HepG2 (cell line): Measurements from ENCODE around the gene KCNK10.

ENCODE experiments used
- BHLHE40 ChIP-seq: IDR thresholded peaks from 2 replicates; pipeline ENCODE4 v1.6.1; 2011; ENCODE audit warnings: low read length, improper control_type of control experiment
- BRF2 ChIP-seq: sonication (generic); formaldehyde crosslinking; IDR thresholded peaks from 2 replicates; pipeline ENCODE4 v1.8.1; 2022; ENCODE audit warnings: mild to moderate bottlenecking, missing genetic modification reagents
- CAMTA2 ChIP-seq: sonication (generic); formaldehyde crosslinking; IDR thresholded peaks from 2 replicates; pipeline ENCODE4 v1.4.0; 2020; ENCODE audit warnings: mild to moderate bottlenecking, missing genetic modification reagents, borderline replicate concordance
- CTCF ChIP-seq: sonication (generic); formaldehyde crosslinking; IDR thresholded peaks from 2 replicates; pipeline ENCODE4 v1.5.0; 2020; ENCODE audit warnings: mild to moderate bottlenecking, missing genetic modification reagents, moderate library complexity
- EZH2 ChIP-seq: conservative IDR thresholded peaks from 2 replicates; pipeline ENCODE4 v1.6.1; 2012; ENCODE audit warnings: mild to moderate bottlenecking, low read depth, low read length, moderate library complexity
- HDAC1 ChIP-seq: sonication (generic); formaldehyde crosslinking; IDR thresholded peaks from 2 replicates; pipeline ENCODE4 v1.5.1; 2020; ENCODE audit warnings: mild to moderate bottlenecking, missing genetic modification reagents
- NR3C1 ChIP-seq: sonication (generic); formaldehyde crosslinking; IDR thresholded peaks from 2 replicates; pipeline ENCODE4 v1.4.0; 2020; ENCODE audit warnings: missing genetic modification reagents
- POLR2A ChIP-seq, 2 experiments: IDR thresholded peaks; 2 replicates each; pipeline ENCODE4 v1.6.1; 2011; ENCODE audit warnings: low read depth in 2 of 2, low read length in 2 of 2, mild to moderate bottlenecking in 1 of 2, moderate library complexity in 1 of 2; ENCODE audit not compliant: insufficient read depth in 1 of 2
- ZNF777 ChIP-seq: sonication (generic); formaldehyde crosslinking; IDR thresholded peaks from 2 replicates; pipeline ENCODE4 v1.4.0; 2020; ENCODE audit warnings: missing genetic modification reagents
- ZSCAN20 ChIP-seq: sonication (generic); formaldehyde crosslinking; IDR thresholded peaks from 2 replicates; pipeline ENCODE4 v1.4.0; 2020; ENCODE audit warnings: missing genetic modification reagents, mild to moderate bottlenecking, borderline replicate concordance
- ZSCAN30 ChIP-seq: sonication (generic); formaldehyde crosslinking; IDR thresholded peaks from 2 replicates; pipeline ENCODE4 v1.5.0; 2020; ENCODE audit warnings: mild to moderate bottlenecking, missing genetic modification reagents
- ZZZ3 ChIP-seq: sonication (generic); formaldehyde crosslinking; IDR thresholded peaks from 2 replicates; pipeline ENCODE4 v1.4.0; 2020; ENCODE audit warnings: missing genetic modification reagents, mild to moderate bottlenecking, borderline replicate concordance

- no peak for TF ChIP-seq ZSCAN30 (CRISPR knock-in tag)
- no peak for TF ChIP-seq HDAC1 (CRISPR knock-in tag)
- TF ChIP-seq BHLHE40: no peak
- TF ChIP-seq ZZZ3 (CRISPR knock-in tag): no peak
- TF ChIP-seq POLR2A (IDR thresholded peaks at IDR 0.05; ENCODE audit: insufficient read depth in 1 of 2, low read depth in 2 of 2, low read length in 2 of 2): no peak
- no peak for TF ChIP-seq CTCF
- no peak for TF ChIP-seq BRF2
- TF ChIP-seq CAMTA2 (CRISPR knock-in tag): no peak
- TF ChIP-seq ZSCAN20 (CRISPR knock-in tag): no peak
- TF ChIP-seq NR3C1: no peak
- no peak for TF ChIP-seq ZNF777 (CRISPR knock-in tag)
- TF ChIP-seq EZH2: no peak
Measured at GRCh38 chr14:88203291-88203690, 119.8 kb downstream of the KCNK10 start.
